Suppressor macrophage (primary cell): ENCODE measurements around the gene IP6K1.
A peak's percentile ranks its signal among the peaks of the same experiment; 100 is the strongest.

ENCODE experiments used
- DNase-seq, 4 experiments: peaks; one replicate each; pipeline ENCODE4 v3.0.0-alpha.2; 2020 to 2022

IP6K1 gene

GRCh38 chr3:49723296-49723627 lies 63.1 kb downstream of the IP6K1 start:
- DNase-seq, result peak; percentile 43 to 71 (median 54)

- no peak for DNase-seq
Measured at GRCh38 chr3:49722896-49723295, 63.4 kb downstream of the IP6K1 start.

GRCh38 chr3:49721896-49722781 lies 64.2 kb downstream of the IP6K1 start:
- no peak for DNase-seq

GRCh38 chr3:49721596-49721895 lies 64.8 kb downstream of the IP6K1 start:
- DNase-seq, result no peak

GRCh38 chr3:49720855-49721595 lies 65.3 kb downstream of the IP6K1 start:
- DNase-seq, result no peak

GRCh38 chr3:49719214-49719884 lies 67.0 kb downstream of the IP6K1 start, which contains the start of gene AMIGO3:
Gene AMIGO3 (minus strand): TSS chr3:49719684. CDS start chr3:49719465, 219 bp downstream.
- peak; percentile 95 to 98 (median 96) for DNase-seq

GRCh38 chr3:49718858-49719213 lies 67.5 kb downstream of the IP6K1 start:
- peak in 2 of 4 experiments; percentile 12 to 26 for DNase-seq

GRCh38 chr3:49717959-49718857 lies 68.1 kb downstream of the IP6K1 start:
- no peak for DNase-seq

GRCh38 chr3:49717211-49717958 lies 69.0 kb downstream of the IP6K1 start:
- no peak for DNase-seq

- no peak for DNase-seq
Measured at GRCh38 chr3:49716691-49717210, 69.6 kb downstream of the IP6K1 start.

GRCh38 chr3:49716169-49716568 lies 70.2 kb downstream of the IP6K1 start:
- no peak for DNase-seq

- DNase-seq, result no peak
Measured at GRCh38 chr3:49715611-49716121, 70.7 kb downstream of the IP6K1 start.

GRCh38 chr3:49714728-49715550 lies 71.4 kb downstream of the IP6K1 start:
- no peak for DNase-seq

GRCh38 chr3:49713336-49714105 lies 72.8 kb downstream of the IP6K1 start:
- no peak for DNase-seq

- no peak for DNase-seq
Measured at GRCh38 chr3:49712631-49713317, 73.6 kb downstream of the IP6K1 start.

GRCh38 chr3:49712166-49712565 lies 74.2 kb downstream of the IP6K1 start:
- no peak for DNase-seq

GRCh38 chr3:49711489-49711888 lies 74.9 kb downstream of the IP6K1 start:
- DNase-seq, result no peak

GRCh38 chr3:49709852-49710251 lies 76.5 kb downstream of the IP6K1 start:
- DNase-seq, result no peak

- DNase-seq, result peak in 1 of 4 experiments; percentile 0
Measured at GRCh38 chr3:49707113-49707480, 79.2 kb downstream of the IP6K1 start.
